ENCODE results near the gene TNFRSF21.

The TNFRSF21 gene

GRCh38 chr6:47182291-47182957 lies 127.3 kb downstream of the TNFRSF21 start:
- no peak for DNase-seq
- Histone ChIP-seq H3K27me3 (no peaks in the 10 kb centered on the region), H3K4me3 (no peak overlapping the region), H3K9me3 (no peaks in the 10 kb centered on the region), H3K4me1 (no peaks in the 10 kb centered on the region), H3K36me3 (no peaks in the 10 kb centered on the region), H3K27ac (no peak overlapping the region)
- TF ChIP-seq CTCF (IDR thresholded peaks at IDR 0.05): no peak
- intact Hi-C loops (cut with DNase I; ENCODE audit: low total_unique reads): no loop called here

GRCh38 chr6:47181681-47182080 lies 128.0 kb downstream of the TNFRSF21 start:
- no peak overlapping the region for H3K4me3 ChIP-seq
- no peak for TF ChIP-seq CTCF (IDR thresholded peaks at IDR 0.05)
- H3K27ac ChIP-seq: no peak overlapping the region
- DNase-seq: no peak
- no peaks in the 10 kb centered on the region for H3K9me3 ChIP-seq
- intact Hi-C loops (cut with DNase I; ENCODE audit: low total_unique reads): no loop called here
- no peaks in the 10 kb centered on the region for H3K27me3 ChIP-seq
- H3K36me3 ChIP-seq: no peaks in the 10 kb centered on the region
- no peaks in the 10 kb centered on the region for H3K4me1 ChIP-seq

Measured in tibial artery (tissue), 4 donors.